Kasumi-1 (cell line): ENCODE data around the gene PSMC3.

ENCODE experiments used
- DNase-seq, 2 experiments: peaks; one replicate each; lab custom pipeline; 2025; lab: John Stamatoyannopoulos, UW

The PSMC3 gene

GRCh38 chr11:47375546-47376085 is 50.6 kb downstream of the PSMC3 start:
- DNase-seq: no peak

GRCh38 chr11:47375020-47375419 is 51.2 kb downstream of the PSMC3 start:
- DNase-seq: no peak

- DNase-seq: no peak
Measured at GRCh38 chr11:47374720-47375019, 51.6 kb downstream of the PSMC3 start.

GRCh38 chr11:47373876-47374719 is 52.1 kb downstream of the PSMC3 start:
- peak; percentile 57 to 63 for DNase-seq

GRCh38 chr11:47372422-47372821 is 53.8 kb downstream of the PSMC3 start:
- no peak for DNase-seq

GRCh38 chr11:47369676-47370075 is 56.6 kb downstream of the PSMC3 start:
- DNase-seq: no peak
